Kidney (tissue), 14 donors: Measurements from ENCODE around the gene SLC22A23. TPM values are rescaled to one million over a fixed set of nuclear protein-coding genes. Genes with fewer than 3 reads are reported as not detected.

Experiments used
- DNase-seq, 5 donors: peaks; one replicate each; pipeline ENCODE4 v3.0.0-alpha.2; 2013 to 2020
- FAIRE-seq: peaks from 2 replicates; lab custom pipeline; 2012; peaks lifted over from hg19 to GRCh38; lab: Jason Lieb, UNC
- H3K27ac ChIP-seq, 2 donors: one replicate each; pipeline ENCODE4 v1.7.0; 2013; ENCODE audit warnings: low read depth in 2 of 2, low read length in 2 of 2, inconsistent platforms in 1 of 2
- H3K27me3 ChIP-seq: one replicate; pipeline ENCODE4 v1.7.1; 2013; ENCODE audit warnings: low read length, inconsistent platforms; ENCODE audit not compliant: control insufficient read depth, insufficient read depth
- H3K36me3 ChIP-seq, 3 donors: one replicate each; pipeline versions ENCODE4 v1.7.0 to v1.7.1; 2013; ENCODE audit warnings: low read length in 3 of 3, control low read depth in 1 of 3, inconsistent platforms in 1 of 3; ENCODE audit not compliant: insufficient read depth in 3 of 3, control insufficient read depth in 2 of 3
- H3K4me1 ChIP-seq, 3 donors: one replicate each; pipeline versions ENCODE4 v1.7.0 to v1.7.1; 2013; ENCODE audit warnings: low read length in 3 of 3, inconsistent platforms in 1 of 3, low read depth in 1 of 3; ENCODE audit not compliant: control insufficient read depth in 2 of 3, insufficient read depth in 2 of 3
- H3K4me3 ChIP-seq, 3 donors: one replicate each; pipeline versions ENCODE4 v1.7.0 to v1.8.1; 2013; ENCODE audit warnings: low read length in 3 of 3, control low read depth in 1 of 3, inconsistent platforms in 1 of 3
- H3K9ac ChIP-seq, 3 donors: one replicate each; pipeline versions ENCODE4 v1.7.0 to v1.7.1; 2013; ENCODE audit warnings: low read length in 3 of 3, control low read depth in 1 of 3, inconsistent platforms in 1 of 3
- H3K9me3 ChIP-seq, 3 donors: one replicate each; pipeline versions ENCODE4 v1.7.0 to v1.7.1; 2013; ENCODE audit warnings: low read length in 3 of 3, control low read depth in 1 of 3, inconsistent platforms in 1 of 3; ENCODE audit not compliant: control insufficient read depth in 2 of 3, insufficient read depth in 1 of 3
- CTCF ChIP-seq: IDR thresholded peaks from 3 replicates; pipeline ENCODE4 v1.5.1; 2012; ENCODE audit warnings: mild to moderate bottlenecking, moderate library complexity, borderline replicate concordance; ENCODE audit not compliant: insufficient read depth; ENCODE audit errors: extremely low read depth
- intact Hi-C: fragments of 100-400 bp; cut with DNase I; formaldehyde crosslinking; loops from one replicate; pipeline ENCODE4 v1.11.1; 2022
- polyA plus RNA-seq: library from polyadenylated mRNA; stranded (reverse); fragments of 350-450 nt; fragmentation: Illumina TruSeq; extraction: RNeasy Lipid Tissue Mini Kit (QIAGEN cat#74804); gene quantifications from one replicate; pipeline ENCODE4 v1.2.3, GENCODE V29; 2014; ENCODE audit warnings: low read depth, low replicate concordance; ENCODE audit not compliant: insufficient read depth
- total RNA-seq: library from RNA; stranded (reverse); fragmentation: NEBNext Ultra II Directional; extraction: Animal tissue kit (Norgen Biotek cat#: 25700); gene quantifications from one replicate; pipeline ENCODE4 v1.2.1, GENCODE V29; 2021
- donor health status: control.
- donor health status: control.
- donor health status: control.
- donor health status: control.
- donor health status: control.
- donor health status: DM: yes; HTN: yes; CAD: no.
- donor health status: Normal renal cell carcinoma (clear cell type).

SLC22A23 gene
- total and polyA plus RNA-seq, 2 donors from 2014 or later = 5.3 to 5.7 TPM

- H3K27ac ChIP-seq = no peak overlapping the region
- H3K4me3 ChIP-seq = no peak overlapping the region
- no peaks in the 10 kb centered on the region for H3K9me3 ChIP-seq
- peaks cover 3 to 14% (median 3%) of the 10 kb centered on the region in 3 donors for H3K4me1 ChIP-seq
- DNase-seq = no peak
- no peak overlapping the region for H3K9ac ChIP-seq
- intact Hi-C loops = no loop called here
- FAIRE-seq = no peak
- TF ChIP-seq CTCF = no peak
- peaks cover 6% of the 10 kb centered on the region for H3K27me3 ChIP-seq
- H3K36me3 ChIP-seq = no peaks in the 10 kb centered on the region
Observed at GRCh38 chr6:3458706-3459421, 2.0 kb upstream of the SLC22A23 start.

- Histone ChIP-seq H3K36me3 (no peaks in the 10 kb centered on the region), H3K27ac (no peak overlapping the region), H3K4me3 (peak overlapping the region; percentile 27 to 63 (median 57)), H3K4me1 (peaks cover 3 to 21% (median 3%) of the 10 kb centered on the region in 3 donors), H3K9ac (peak overlapping the region in 2 of 3 donors; percentile 9 to 31), H3K9me3 (no peaks in the 10 kb centered on the region), H3K27me3 (peaks cover 14% of the 10 kb centered on the region)
- TF ChIP-seq CTCF = no peak
- FAIRE-seq = no peak
- DNase-seq = peak in 4 of 5 donors; percentile 41 to 69 (median 66)
- intact Hi-C loops = no loop called here
Observed at GRCh38 chr6:3457710-3458602, 1.1 kb upstream of the SLC22A23 start.

- Histone ChIP-seq H3K9ac (no peak overlapping the region), H3K4me1 (peaks cover 3 to 21% (median 3%) of the 10 kb centered on the region in 3 donors), H3K27me3 (peaks cover 16% of the 10 kb centered on the region), H3K4me3 (peak overlapping the region in 1 of 3 donors; percentile 81), H3K9me3 (no peaks in the 10 kb centered on the region), H3K36me3 (no peaks in the 10 kb centered on the region), H3K27ac (no peak overlapping the region)
- intact Hi-C loops = no loop called here
- DNase-seq (no peak), FAIRE-seq (no peak)
- TF ChIP-seq CTCF = no peak
Observed at GRCh38 chr6:3456395-3456897, 404 bp downstream of the SLC22A23 start.
